HepG2 (cell line): Measurements from ENCODE around the gene MACROD2. TPM values are rescaled to one million over a fixed set of nuclear protein-coding genes. Genes with fewer than 3 reads are reported as not detected.
A peak's percentile ranks its signal among the peaks of the same experiment; 100 is the strongest.

Experiments
- ATAC-seq: fragments of 200-7000 bp; cut with Tn5 transposase; 3 replicates; pipeline ENCODE4 v1.9.1; 2020; ENCODE audit warnings: mild to moderate bottlenecking, moderate library complexity
- BruUV-seq: library from RNA; stranded (reverse); fragments of 400-500 nt; replicated peaks from 2 replicates; lab custom pipeline; 2021; lab: Mats Ljungman, UMichigan
- CTCF ChIA-PET: fragments of 300-600 bp; formaldehyde crosslinking; extraction: SDS; loops from one replicate; lab custom pipeline; 2021; ENCODE audit warnings: low total read pairs, inconsistent platforms, low intra/inter-chr PET ratio; lab: Yijun Ruan, JAX
- POLR2A ChIA-PET: fragments of 350-600 bp; sonication (Branson Sonifier 250); formaldehyde crosslinking; loops from one replicate; lab custom pipeline; 2020; ENCODE audit warnings: antibody characterized with exemption, inconsistent platforms; lab: Yijun Ruan, JAX
- DNase-seq: peaks from one replicate; pipeline ENCODE4 v3.0.0-alpha.2; 2015; ENCODE audit warnings: low spot score
- FAIRE-seq: peaks from 3 replicates; lab custom pipeline; 2011; peaks lifted over from hg19 to GRCh38; lab: Jason Lieb, UNC
- H2AFZ ChIP-seq: one replicate; pipeline ENCODE4 v1.6.1; 2011; ENCODE audit warnings: low read length, inconsistent platforms
- H3K27ac ChIP-seq: fragments of 300-600 bp; 3 replicates; pipeline ENCODE4 v1.8.0; 2011; ENCODE audit warnings: mixed run types, mild to moderate bottlenecking, mixed read lengths, low read length, inconsistent platforms; ENCODE audit not compliant: insufficient read depth; ENCODE audit errors: extremely low read length
- H3K27me3 ChIP-seq, 2 experiments: fragments of 200-600 bp in 1 of 2; 2 replicates in 1 of 2; 3 replicates in 1 of 2; pipeline versions ENCODE4 v1.6.0 to v1.8.0; 2011; ENCODE audit warnings: low read length in 2 of 2, mild to moderate bottlenecking in 2 of 2, moderate library complexity in 2 of 2, inconsistent platforms in 1 of 2; ENCODE audit not compliant: insufficient read depth in 2 of 2, control insufficient read depth in 1 of 2
- H3K36me3 ChIP-seq, 2 experiments: fragments of 200-600 bp in 1 of 2; replicated peaks in 1 of 2; 2 replicates in 1 of 2; 3 replicates in 1 of 2; pipeline versions ENCODE4 v1.5.1 to v1.8.0; 2011; ENCODE audit warnings: low read length in 2 of 2, inconsistent platforms in 1 of 2; ENCODE audit not compliant: insufficient read depth in 2 of 2, control insufficient read depth in 1 of 2
- H3K4me1 ChIP-seq: 2 replicates; pipeline ENCODE4 v1.5.1; 2012; ENCODE audit warnings: low read length, inconsistent platforms; ENCODE audit not compliant: insufficient read depth
- H3K4me2 ChIP-seq: 2 replicates; pipeline ENCODE4 v1.6.0; 2011; ENCODE audit warnings: low read depth, low read length, inconsistent platforms
- H3K4me3 ChIP-seq, 3 experiments: fragments of 200-600 bp in 1 of 3; sonication (generic), shearing (Covaris generic) in 1 of 3; replicated peaks in 1 of 3; 2 replicates each; pipeline ENCODE4 v1.5.1; 2011 to 2016; ENCODE audit warnings: low read length in 3 of 3, inconsistent platforms in 2 of 3, low read depth in 2 of 3, mild to moderate bottlenecking in 2 of 3, control low read depth in 1 of 3, mixed read lengths in 1 of 3; ENCODE audit not compliant: insufficient read depth in 1 of 3
- H3K79me2 ChIP-seq: one replicate; pipeline ENCODE4 v1.6.1; 2011; ENCODE audit warnings: low read length, inconsistent platforms; ENCODE audit not compliant: insufficient read depth
- H3K9ac ChIP-seq: 2 replicates; pipeline ENCODE4 v1.6.0; 2011; ENCODE audit warnings: mild to moderate bottlenecking, low read depth, low read length, inconsistent platforms; ENCODE audit not compliant: insufficient read depth
- H3K9me3 ChIP-seq: 2 replicates; pipeline ENCODE4 v1.5.1; 2012; ENCODE audit warnings: mild to moderate bottlenecking, low read length
- H4K20me1 ChIP-seq: 2 replicates; pipeline ENCODE4 v1.6.0; 2011; ENCODE audit warnings: inconsistent platforms, mild to moderate bottlenecking, low read length, moderate library complexity; ENCODE audit not compliant: insufficient read depth
- ASH2L ChIP-seq: fragments of 300-600, 200-600 bp; sonication (generic); IDR thresholded peaks from 2 replicates; pipeline ENCODE4 v1.7.0; 2017; ENCODE audit warnings: low read depth, mild to moderate bottlenecking, moderate library complexity, mixed read lengths, low read length; ENCODE audit not compliant: insufficient read length
- KAT7 ChIP-seq: IDR thresholded peaks from 2 replicates; pipeline ENCODE4 v1.6.1; 2018; ENCODE audit warnings: borderline replicate concordance, missing compliant biosample characterization
- MBD4 ChIP-seq: IDR thresholded peaks from 2 replicates; pipeline ENCODE4 v1.6.1; 2012; ENCODE audit warnings: low read length, inconsistent platforms, borderline replicate concordance
- NAIF1 ChIP-seq: sonication (generic); formaldehyde crosslinking; IDR thresholded peaks from 2 replicates; pipeline ENCODE4 v1.5.0; 2020; ENCODE audit warnings: mild to moderate bottlenecking, missing genetic modification reagents, borderline replicate concordance
- PCBP1 ChIP-seq: fragments of 200-400 bp; formaldehyde crosslinking; IDR thresholded peaks from 2 replicates; pipeline ENCODE4 v1.6.1; 2017; ENCODE audit warnings: mild to moderate bottlenecking, low read depth, low read length, borderline replicate concordance
- RFX1 ChIP-seq: fragments of 450-650 bp; IDR thresholded peaks from 2 replicates; pipeline ENCODE4 v1.6.1; 2017
- SOX5 ChIP-seq: IDR thresholded peaks from 2 replicates; pipeline ENCODE4 v1.6.1; 2016; ENCODE audit warnings: borderline replicate concordance
- ZBTB43 ChIP-seq: sonication (generic); formaldehyde crosslinking; conservative IDR thresholded peaks from 2 replicates; pipeline ENCODE4 v1.4.0; 2020; ENCODE audit warnings: missing genetic modification reagents
- ZNF17 ChIP-seq: sonication (generic); formaldehyde crosslinking; IDR thresholded peaks from 2 replicates; pipeline ENCODE4 v1.5.0; 2020; ENCODE audit warnings: mild to moderate bottlenecking, missing genetic modification reagents
- ZNF225 ChIP-seq: sonication (generic); formaldehyde crosslinking; IDR thresholded peaks from 2 replicates; pipeline ENCODE4 v1.4.0; 2020; ENCODE audit warnings: mild to moderate bottlenecking, missing genetic modification reagents
- ZNF33B ChIP-seq: sonication (generic); formaldehyde crosslinking; IDR thresholded peaks from 2 replicates; pipeline ENCODE4 v1.5.1; 2020; ENCODE audit warnings: mild to moderate bottlenecking, missing genetic modification reagents
- ZNF549 ChIP-seq: sonication (generic); formaldehyde crosslinking; IDR thresholded peaks from 2 replicates; pipeline ENCODE4 v1.5.0; 2020; ENCODE audit warnings: missing genetic modification reagents
- ZNF550 ChIP-seq: sonication (generic); formaldehyde crosslinking; IDR thresholded peaks from 2 replicates; pipeline ENCODE4 v1.4.0; 2020; ENCODE audit warnings: mild to moderate bottlenecking, missing genetic modification reagents, borderline replicate concordance
- WGBS: methylation state at CpG from one replicate; pipeline ENCODE4 v1.1.6; 2017; ENCODE audit warnings: low lambda C conversion rate; 5-methylcytosine and 5-hydroxymethylcytosine counted together
- in situ Hi-C: cut with HindIII; loops from 2 replicates; pipeline ENCODE4 v1.10.0; 2017; ENCODE audit warnings: low pct_unique_long_range_greater_than_20kb; ENCODE audit not compliant: extremely low pct_ligation_motif_present
- intact Hi-C: fragments of 100-400 bp; cut with micrococcal nuclease; formaldehyde crosslinking; loops from one replicate; pipeline ENCODE4 v1.10.0; 2022; ENCODE audit not compliant: unreplicated experiment
- polyA plus RNA-seq, 8 experiments: library from polyadenylated mRNA; depleted of rRNA in 3 of 8; stranded (reverse) in 7 of 8; unstranded in 1 of 8; fragments of >200 nt; fragmentation: Illumina TruSeq in 4 of 8; extraction: Trizol in 4 of 8; gene quantifications; 2 replicates each; pipeline versions ENCODE4 v1.2.1 to v1.2.3, GENCODE V29; 2011 to 2016; ENCODE audit warnings: low read depth in 4 of 8, missing spikeins in 1 of 8, mixed read lengths in 1 of 8; ENCODE audit not compliant: insufficient read depth in 1 of 8
- total RNA-seq, 5 experiments: library from RNA; depleted of rRNA; stranded (reverse); fragments of >200 nt; fragmentation: Illumina TruSeq; extraction: Trizol; gene quantifications; 2 replicates each; pipeline ENCODE4 v1.2.3, GENCODE V29; 2016; ENCODE audit warnings: low read depth in 1 of 5

The MACROD2 gene
- total and polyA plus RNA-seq, 2 of the 13 experiments (the other 11 are each of a cell fraction or from before 2014, with no cell fraction given) = 0.13 to 0.51 TPM

- TF ChIP-seq ASH2L = no peak
- TF ChIP-seq PCBP1 = no peak
- no peak for TF ChIP-seq MBD4
- TF ChIP-seq ZNF225 (CRISPR knock-in tag) = no peak
- TF ChIP-seq SOX5 (CRISPR knock-in tag) = no peak
- TF ChIP-seq ZNF33B = no peak
- no peak for TF ChIP-seq ZBTB43 (CRISPR knock-in tag)
- TF ChIP-seq ZNF17 = no peak
- no peak for TF ChIP-seq ZNF550
- no peak for TF ChIP-seq KAT7
- TF ChIP-seq, all 625 proteins: peak for 0
These were observed 201.8 kb downstream of the MACROD2 start (continued) for GRCh38 chr20:14197097-14197496.

- no peak overlapping the region for H3K27ac ChIP-seq
- CTCF ChIA-PET = no interaction called here
- ATAC-seq = peak; percentile 49; the same call in 1 of the 3 replicates
- H3K9ac ChIP-seq = no peak overlapping the region
- intact Hi-C loops (no loop called here), in situ Hi-C loops (no loop called here)
- H3K36me3 ChIP-seq = no peaks in the 10 kb centered on the region
- POLR2A ChIA-PET = no interaction called here
- no peaks in the 10 kb centered on the region for H4K20me1 ChIP-seq
- no peaks in the 10 kb centered on the region for H3K9me3 ChIP-seq
- no peak for FAIRE-seq
- H3K4me2 ChIP-seq = no peak overlapping the region
- H3K79me2 ChIP-seq = no peaks in the 10 kb centered on the region
- no peak overlapping the region for H3K4me3 ChIP-seq
- H3K4me1 ChIP-seq = no peaks in the 10 kb centered on the region
- TF ChIP-seq NAIF1 (CRISPR knock-in tag) = no peak
- TF ChIP-seq RFX1 = no peak
- no peak for TF ChIP-seq ZNF549
- no peak overlapping the region for H2AFZ ChIP-seq
- WGBS = 4% methylated on average over 3 of the region's 3 CpGs
- H3K27me3 ChIP-seq = no peaks in the 10 kb centered on the region
- DNase-seq = no peak
- no TSS peak for BruUV-seq
These were observed 203.1 kb downstream of the MACROD2 start for GRCh38 chr20:14198416-14198815.
